Muscle of back (tissue), 11 donors: ENCODE results near the gene TFAP2A. TPM values are rescaled to one million over a fixed set of nuclear protein-coding genes. Genes with fewer than 3 reads are reported as not detected.
A peak's percentile ranks its signal among the peaks of the same experiment; 100 is the strongest.

Experiments
- DNase-seq, 3 donors: peaks; one replicate each; pipeline versions ENCODE4 v3.0.0 to v3.0.0-alpha.2; 2013
- polyA plus RNA-seq, 10 donors: library from polyadenylated mRNA; unstranded; fragments of 120-200 nt; gene quantifications; one replicate each; pipeline ENCODE4 v1.2.1, GENCODE V29; 2013; ENCODE audit not compliant: insufficient read length in 10 of 10

TFAP2A gene
- polyA plus RNA-seq, 10 donors, result 0.25 to 15.6 (median 0.54) TPM

- no peak for DNase-seq
These were observed 12.0 kb upstream of the TFAP2A start for GRCh38 chr6:10426781-10427279.

GRCh38 chr6:10425975-10426780, 11.3 kb upstream of the TFAP2A start:
- peak in 1 of 3 donors; percentile 68 for DNase-seq

GRCh38 chr6:10425176-10425974, 10.5 kb upstream of the TFAP2A start:
- DNase-seq, result peak in 1 of 3 donors; percentile 67

- no peak for DNase-seq
These were observed 9.2 kb upstream of the TFAP2A start for GRCh38 chr6:10424040-10424439.

GRCh38 chr6:10422737-10423034, 7.8 kb upstream of the TFAP2A start:
- DNase-seq, result no peak

GRCh38 chr6:10421921-10422736, 7.3 kb upstream of the TFAP2A start:
- DNase-seq, result no peak

GRCh38 chr6:10421158-10421920, 6.5 kb upstream of the TFAP2A start:
- DNase-seq, result no peak

- no peak for DNase-seq
These were observed 5.8 kb upstream of the TFAP2A start for GRCh38 chr6:10420546-10421157.

GRCh38 chr6:10419749-10420545, 5.1 kb upstream of the TFAP2A start:
- DNase-seq, result no peak

GRCh38 chr6:10418862-10419748, 4.2 kb upstream of the TFAP2A start:
- DNase-seq, result no peak

GRCh38 chr6:10418361-10418861, 3.5 kb upstream of the TFAP2A start:
- DNase-seq, result no peak

GRCh38 chr6:10417681-10418104, 2.8 kb upstream of the TFAP2A start:
- no peak for DNase-seq

GRCh38 chr6:10416863-10417641, 2.2 kb upstream of the TFAP2A start:
- no peak for DNase-seq

GRCh38 chr6:10416516-10416862, 1.6 kb upstream of the TFAP2A start:
- no peak for DNase-seq

GRCh38 chr6:10415617-10416480, 975 bp upstream of the TFAP2A start:
- no peak for DNase-seq

- DNase-seq, result peak in 1 of 3 donors; percentile 52
These were observed 780 bp downstream of the TFAP2A start for GRCh38 chr6:10413850-10414738.
